Measurements from ENCODE around the gene SLFN12L. TPM values are rescaled to one million over a fixed set of nuclear protein-coding genes. Genes with fewer than 3 reads are reported as not detected.
A peak's percentile ranks its signal among the peaks of the same experiment; 100 is the strongest.

Gene SLFN12L
- total and polyA plus RNA-seq, 10 of the 15 experiments (the other 5 are each of a cell fraction or from before 2014, with no cell fraction given), result 1.0 to 21.3 (median 9.4) TPM

GRCh38 chr17:35486920-35487732 lies 50.4 kb downstream of the SLFN12L start (continued):
- no peak for TF ChIP-seq IRF5 (IDR thresholded peaks at IDR 0.05; ENCODE audit: borderline replicate concordance)
- TF ChIP-seq, protein P1, sequence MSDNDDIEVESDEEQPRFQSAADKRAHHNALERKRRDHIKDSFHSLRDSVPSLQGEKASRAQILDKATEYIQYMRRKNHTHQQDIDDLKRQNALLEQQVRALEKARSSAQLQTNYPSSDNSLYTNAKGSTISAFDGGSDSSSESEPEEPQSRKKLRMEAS (IDR thresholded peaks at IDR 0.05; ENCODE audit: low read depth, low read length), result no peak
- no peak for TF ChIP-seq LARP7 (IDR thresholded peaks at IDR 0.05)
- TF ChIP-seq ATF7 (IDR thresholded peaks at IDR 0.05; ENCODE audit: low read depth), result peak; percentile 37
- TF ChIP-seq RUNX3 (IDR thresholded peaks at IDR 0.05; ENCODE audit: low read length), result peak; percentile 96
- 0 out of 2 replicates have a peak, but pooled peaks have one; percentile 9 for TF ChIP-seq JUNB (IDR thresholded peaks at IDR 0.05)
- TF ChIP-seq RAD51 (IDR thresholded peaks at IDR 0.05), result no peak
- TF ChIP-seq, protein P2, sequence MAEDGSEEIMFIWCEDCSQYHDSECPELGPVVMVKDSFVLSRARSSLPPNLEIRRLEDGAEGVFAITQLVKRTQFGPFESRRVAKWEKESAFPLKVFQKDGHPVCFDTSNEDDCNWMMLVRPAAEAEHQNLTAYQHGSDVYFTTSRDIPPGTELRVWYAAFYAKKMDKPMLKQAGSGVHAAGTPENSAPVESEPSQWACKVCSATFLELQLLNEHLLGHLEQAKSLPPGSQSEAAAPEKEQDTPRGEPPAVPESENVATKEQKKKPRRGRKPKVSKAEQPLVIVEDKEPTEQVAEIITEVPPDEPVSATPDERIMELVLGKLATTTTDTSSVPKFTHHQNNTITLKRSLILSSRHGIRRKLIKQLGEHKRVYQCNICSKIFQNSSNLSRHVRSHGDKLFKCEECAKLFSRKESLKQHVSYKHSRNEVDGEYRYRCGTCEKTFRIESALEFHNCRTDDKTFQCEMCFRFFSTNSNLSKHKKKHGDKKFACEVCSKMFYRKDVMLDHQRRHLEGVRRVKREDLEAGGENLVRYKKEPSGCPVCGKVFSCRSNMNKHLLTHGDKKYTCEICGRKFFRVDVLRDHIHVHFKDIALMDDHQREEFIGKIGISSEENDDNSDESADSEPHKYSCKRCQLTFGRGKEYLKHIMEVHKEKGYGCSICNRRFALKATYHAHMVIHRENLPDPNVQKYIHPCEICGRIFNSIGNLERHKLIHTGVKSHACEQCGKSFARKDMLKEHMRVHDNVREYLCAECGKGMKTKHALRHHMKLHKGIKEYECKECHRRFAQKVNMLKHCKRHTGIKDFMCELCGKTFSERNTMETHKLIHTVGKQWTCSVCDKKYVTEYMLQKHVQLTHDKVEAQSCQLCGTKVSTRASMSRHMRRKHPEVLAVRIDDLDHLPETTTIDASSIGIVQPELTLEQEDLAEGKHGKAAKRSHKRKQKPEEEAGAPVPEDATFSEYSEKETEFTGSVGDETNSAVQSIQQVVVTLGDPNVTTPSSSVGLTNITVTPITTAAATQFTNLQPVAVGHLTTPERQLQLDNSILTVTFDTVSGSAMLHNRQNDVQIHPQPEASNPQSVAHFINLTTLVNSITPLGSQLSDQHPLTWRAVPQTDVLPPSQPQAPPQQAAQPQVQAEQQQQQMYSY (CRISPR knock-in tag; IDR thresholded peaks at IDR 0.05), result no peak
- TF ChIP-seq, protein P3, sequence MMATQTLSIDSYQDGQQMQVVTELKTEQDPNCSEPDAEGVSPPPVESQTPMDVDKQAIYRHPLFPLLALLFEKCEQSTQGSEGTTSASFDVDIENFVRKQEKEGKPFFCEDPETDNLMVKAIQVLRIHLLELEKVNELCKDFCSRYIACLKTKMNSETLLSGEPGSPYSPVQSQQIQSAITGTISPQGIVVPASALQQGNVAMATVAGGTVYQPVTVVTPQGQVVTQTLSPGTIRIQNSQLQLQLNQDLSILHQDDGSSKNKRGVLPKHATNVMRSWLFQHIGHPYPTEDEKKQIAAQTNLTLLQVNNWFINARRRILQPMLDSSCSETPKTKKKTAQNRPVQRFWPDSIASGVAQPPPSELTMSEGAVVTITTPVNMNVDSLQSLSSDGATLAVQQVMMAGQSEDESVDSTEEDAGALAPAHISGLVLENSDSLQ (IDR thresholded peaks at IDR 0.05), result no peak
- TF ChIP-seq NBN (IDR thresholded peaks at IDR 0.05), result no peak
- no peak for TF ChIP-seq E2F8 (IDR thresholded peaks at IDR 0.05; ENCODE audit: low read depth, partially characterized antibody)
- TF ChIP-seq, protein P4, sequence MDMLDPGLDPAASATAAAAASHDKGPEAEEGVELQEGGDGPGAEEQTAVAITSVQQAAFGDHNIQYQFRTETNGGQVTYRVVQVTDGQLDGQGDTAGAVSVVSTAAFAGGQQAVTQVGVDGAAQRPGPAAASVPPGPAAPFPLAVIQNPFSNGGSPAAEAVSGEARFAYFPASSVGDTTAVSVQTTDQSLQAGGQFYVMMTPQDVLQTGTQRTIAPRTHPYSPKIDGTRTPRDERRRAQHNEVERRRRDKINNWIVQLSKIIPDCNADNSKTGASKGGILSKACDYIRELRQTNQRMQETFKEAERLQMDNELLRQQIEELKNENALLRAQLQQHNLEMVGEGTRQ (IDR thresholded peaks at IDR 0.05; ENCODE audit: borderline replicate concordance, low read depth, low read length), result no peak
- no peak for TF ChIP-seq HDAC2 (IDR thresholded peaks at IDR 0.05)
- no peak for TF ChIP-seq RCOR1 (conservative IDR thresholded peaks at IDR 0.05; ENCODE audit: low read depth, low read length)
- no peak for TF ChIP-seq SIX5 (IDR thresholded peaks at IDR 0.05; ENCODE audit: low read depth, low read length, severe bottlenecking)
- 0 out of 4 replicates have a peak, but pooled peaks of 1 of the 2 experiments have one; percentile 34 for TF ChIP-seq ETV6 (conservative IDR thresholded peaks at IDR 0.05 in 1 of 2, IDR thresholded peaks at IDR 0.05 in 1 of 2; ENCODE audit: borderline replicate concordance in 1 of 2, low read depth in 1 of 2)
- TF ChIP-seq, protein P5, sequence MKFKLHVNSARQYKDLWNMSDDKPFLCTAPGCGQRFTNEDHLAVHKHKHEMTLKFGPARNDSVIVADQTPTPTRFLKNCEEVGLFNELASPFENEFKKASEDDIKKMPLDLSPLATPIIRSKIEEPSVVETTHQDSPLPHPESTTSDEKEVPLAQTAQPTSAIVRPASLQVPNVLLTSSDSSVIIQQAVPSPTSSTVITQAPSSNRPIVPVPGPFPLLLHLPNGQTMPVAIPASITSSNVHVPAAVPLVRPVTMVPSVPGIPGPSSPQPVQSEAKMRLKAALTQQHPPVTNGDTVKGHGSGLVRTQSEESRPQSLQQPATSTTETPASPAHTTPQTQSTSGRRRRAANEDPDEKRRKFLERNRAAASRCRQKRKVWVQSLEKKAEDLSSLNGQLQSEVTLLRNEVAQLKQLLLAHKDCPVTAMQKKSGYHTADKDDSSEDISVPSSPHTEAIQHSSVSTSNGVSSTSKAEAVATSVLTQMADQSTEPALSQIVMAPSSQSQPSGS (IDR thresholded peaks at IDR 0.05; ENCODE audit: low read length), result 0 out of 2 replicates have a peak, but pooled peaks have one; percentile 22
- TF ChIP-seq BACH1 (IDR thresholded peaks at IDR 0.05; ENCODE audit: borderline replicate concordance), result no peak

Data from GM12878 (cell line).